ENCODE data around the gene BTN3A1.

BTN3A1 gene

DNA sequence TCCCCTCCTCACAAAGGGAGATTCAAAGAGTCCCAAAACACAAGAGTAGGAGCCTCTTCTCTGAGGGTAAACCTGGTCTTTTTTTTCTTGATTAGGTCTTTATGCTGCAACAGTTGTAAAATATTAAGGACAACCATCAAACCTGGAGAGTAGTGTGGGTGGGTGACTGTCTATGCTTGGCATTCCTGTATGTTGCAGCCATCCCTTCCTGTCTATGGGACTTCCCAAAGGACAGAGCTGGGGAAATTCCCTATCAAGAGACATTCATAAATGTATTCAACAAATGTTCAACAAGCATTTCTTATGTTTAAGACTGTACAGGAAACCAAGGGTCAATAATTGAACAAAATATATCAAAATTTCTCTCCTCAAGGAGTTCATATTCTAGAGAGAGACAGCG is 13.6 kb upstream of the BTN3A1 start:
- no peak overlapping the region for H3K4me3 ChIP-seq (ENCODE audit: low read depth, low read length)
- TF ChIP-seq, protein P1, sequence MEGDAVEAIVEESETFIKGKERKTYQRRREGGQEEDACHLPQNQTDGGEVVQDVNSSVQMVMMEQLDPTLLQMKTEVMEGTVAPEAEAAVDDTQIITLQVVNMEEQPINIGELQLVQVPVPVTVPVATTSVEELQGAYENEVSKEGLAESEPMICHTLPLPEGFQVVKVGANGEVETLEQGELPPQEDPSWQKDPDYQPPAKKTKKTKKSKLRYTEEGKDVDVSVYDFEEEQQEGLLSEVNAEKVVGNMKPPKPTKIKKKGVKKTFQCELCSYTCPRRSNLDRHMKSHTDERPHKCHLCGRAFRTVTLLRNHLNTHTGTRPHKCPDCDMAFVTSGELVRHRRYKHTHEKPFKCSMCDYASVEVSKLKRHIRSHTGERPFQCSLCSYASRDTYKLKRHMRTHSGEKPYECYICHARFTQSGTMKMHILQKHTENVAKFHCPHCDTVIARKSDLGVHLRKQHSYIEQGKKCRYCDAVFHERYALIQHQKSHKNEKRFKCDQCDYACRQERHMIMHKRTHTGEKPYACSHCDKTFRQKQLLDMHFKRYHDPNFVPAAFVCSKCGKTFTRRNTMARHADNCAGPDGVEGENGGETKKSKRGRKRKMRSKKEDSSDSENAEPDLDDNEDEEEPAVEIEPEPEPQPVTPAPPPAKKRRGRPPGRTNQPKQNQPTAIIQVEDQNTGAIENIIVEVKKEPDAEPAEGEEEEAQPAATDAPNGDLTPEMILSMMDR (IDR thresholded peaks at IDR 0.05; ENCODE audit: borderline replicate concordance, insufficient read depth, low read depth, low read length): no peak

DNA sequence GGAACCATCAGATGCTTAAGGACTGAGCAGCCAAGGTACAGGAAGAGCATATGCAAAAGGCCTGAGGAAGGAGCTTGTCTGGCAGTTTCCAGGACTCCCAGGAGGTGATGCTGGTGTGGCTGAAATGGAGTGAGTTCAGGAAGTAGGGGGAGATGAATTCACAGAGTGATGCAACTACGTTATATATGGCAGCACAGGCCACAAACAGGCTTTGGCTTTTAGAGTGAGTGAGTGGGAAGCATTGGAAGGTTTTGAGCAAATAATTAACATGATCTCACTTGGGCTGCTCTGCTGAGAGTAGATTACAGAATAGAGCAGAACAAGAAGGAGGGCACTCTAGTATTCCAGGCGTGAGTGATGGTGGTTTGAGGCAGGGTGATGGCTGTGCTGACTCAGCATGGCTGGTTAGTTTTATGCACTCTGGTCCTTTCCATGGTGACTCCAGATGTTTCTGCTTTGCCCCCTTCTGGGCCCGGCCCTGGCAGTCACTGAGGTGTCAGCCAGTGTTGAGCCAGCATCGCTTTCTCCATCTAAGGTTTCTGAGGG is 12.7 kb upstream of the BTN3A1 start:
- TF ChIP-seq, protein P1 (IDR thresholded peaks at IDR 0.05; ENCODE audit: borderline replicate concordance, insufficient read depth, low read depth, low read length): no peak
- H3K4me3 ChIP-seq (ENCODE audit: low read depth, low read length): no peak overlapping the region

DNA sequence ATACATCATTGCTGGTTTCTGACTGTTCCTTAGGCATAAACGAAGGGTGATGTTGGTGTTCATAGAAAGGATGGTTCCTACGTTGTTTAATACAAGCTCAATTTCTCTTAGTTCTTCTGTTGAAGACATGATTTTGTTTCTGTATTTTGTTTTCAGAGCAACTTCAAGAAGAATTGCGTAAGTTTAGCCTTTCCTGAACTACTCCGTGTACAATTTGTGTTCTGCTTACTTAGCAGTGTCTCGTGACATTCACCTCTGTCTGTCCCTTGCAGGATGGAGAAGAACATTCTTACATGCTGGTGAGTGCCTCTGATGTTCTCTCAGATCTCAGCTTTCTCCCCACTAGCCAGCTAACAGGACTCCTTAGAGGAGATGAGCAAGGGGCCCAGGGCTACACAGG is 11.5 kb upstream of the BTN3A1 start:
- H3K4me3 ChIP-seq (ENCODE audit: low read depth, low read length): no peak overlapping the region
- TF ChIP-seq, protein P1 (IDR thresholded peaks at IDR 0.05; ENCODE audit: borderline replicate concordance, insufficient read depth, low read depth, low read length): no peak

DNA sequence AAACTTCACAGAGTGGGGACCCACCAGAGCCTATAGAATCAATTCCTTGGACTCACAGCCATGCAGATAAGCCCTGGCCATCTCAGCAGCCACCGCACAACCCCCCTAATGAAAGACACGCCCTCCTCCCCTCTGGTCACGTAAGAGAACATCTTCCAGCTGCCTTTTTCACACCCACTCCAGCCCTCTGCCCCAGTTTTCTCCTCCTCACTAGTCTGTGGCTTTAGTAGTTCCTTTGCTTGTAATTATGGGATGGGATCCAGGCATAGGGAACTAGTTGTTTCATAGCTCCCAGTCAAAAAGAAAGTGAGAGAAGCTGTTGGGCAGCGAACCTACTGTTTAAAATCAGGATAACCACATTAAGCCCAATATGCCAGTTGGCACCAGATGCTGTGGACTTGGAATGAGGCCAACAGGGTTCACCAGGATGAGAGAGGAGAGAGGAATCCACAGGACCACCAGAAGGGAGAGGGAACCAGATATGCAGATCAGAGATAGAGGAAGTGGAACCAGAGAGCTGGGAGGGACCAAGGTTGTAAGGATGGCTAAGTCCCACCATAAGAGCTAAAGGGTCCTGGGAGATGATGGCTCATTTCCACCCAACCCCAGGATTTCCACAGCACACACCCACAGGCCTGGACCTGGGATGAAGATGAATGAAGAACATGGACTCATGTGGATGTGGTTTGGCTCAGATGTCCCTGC is 9.0 kb upstream of the BTN3A1 start:
- TF ChIP-seq, protein P1 (IDR thresholded peaks at IDR 0.05; ENCODE audit: borderline replicate concordance, insufficient read depth, low read depth, low read length): no peak
- H3K4me3 ChIP-seq (ENCODE audit: low read depth, low read length): no peak overlapping the region

DNA sequence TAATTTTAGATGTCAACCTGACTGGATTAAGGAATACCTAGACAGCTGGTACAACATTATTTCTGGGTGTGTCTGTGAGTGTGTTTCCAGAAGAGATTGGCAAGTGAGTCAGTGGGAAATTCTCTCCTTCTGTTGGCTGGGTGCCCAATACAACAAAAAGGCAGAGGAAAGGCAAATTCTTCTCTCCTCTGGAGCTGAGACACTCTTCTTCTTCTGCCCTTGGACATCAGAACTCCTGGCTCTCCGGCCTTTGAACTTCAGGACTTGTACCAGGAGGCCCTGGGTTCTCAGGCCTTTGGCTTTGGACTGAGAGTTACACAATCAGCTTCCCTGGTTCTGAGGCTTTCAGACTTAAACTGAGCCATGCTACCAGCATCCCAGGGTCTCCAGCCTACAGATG is 7.8 kb upstream of the BTN3A1 start:
- H3K4me3 ChIP-seq (ENCODE audit: low read depth, low read length): no peak overlapping the region
- TF ChIP-seq, protein P1 (IDR thresholded peaks at IDR 0.05; ENCODE audit: borderline replicate concordance, insufficient read depth, low read depth, low read length): no peak

DNA sequence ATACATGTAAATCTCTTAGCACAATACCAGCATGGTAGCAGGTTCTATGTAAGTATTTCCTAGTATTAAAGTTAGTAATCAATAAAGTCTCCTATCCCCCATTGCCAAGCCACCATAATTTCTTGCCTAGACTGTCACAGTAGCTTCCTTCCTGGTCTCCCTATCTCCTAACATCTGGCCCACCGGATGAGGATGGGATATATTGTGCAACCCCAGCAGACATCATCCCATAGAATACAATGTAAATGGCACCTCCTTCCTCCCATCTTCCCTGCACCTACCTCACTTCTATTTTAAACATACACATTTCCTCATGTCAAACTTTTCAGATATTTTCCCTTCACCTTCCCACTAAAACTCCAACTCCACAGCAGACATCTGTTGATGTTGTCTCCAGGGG is 3.5 kb upstream of the BTN3A1 start:
- H3K4me3 ChIP-seq (ENCODE audit: low read depth, low read length): no peak overlapping the region
- TF ChIP-seq, protein P1 (IDR thresholded peaks at IDR 0.05; ENCODE audit: borderline replicate concordance, insufficient read depth, low read depth, low read length): no peak

DNA sequence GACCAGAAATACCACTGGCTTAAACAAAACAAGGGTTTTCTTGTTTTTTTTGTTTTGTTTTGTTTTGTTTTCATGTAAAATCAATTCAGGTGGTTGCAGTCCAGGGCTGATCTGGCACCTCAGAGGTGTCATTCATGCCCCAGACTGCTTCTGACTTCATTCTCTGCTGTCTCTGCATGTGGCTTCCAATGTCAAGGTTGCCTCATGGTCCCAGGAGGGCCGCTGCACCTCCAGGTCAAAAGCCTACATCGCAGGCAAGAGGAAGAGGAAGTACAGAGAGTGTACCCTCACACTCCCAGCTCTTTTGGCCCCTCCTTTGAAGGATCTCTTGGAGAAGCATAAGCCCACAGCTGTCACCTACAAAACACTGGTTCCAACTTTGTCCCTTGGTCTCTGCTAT is 1.4 kb upstream of the BTN3A1 start:
- H3K4me3 ChIP-seq (ENCODE audit: low read depth, low read length): no peak overlapping the region
- TF ChIP-seq, protein P1 (IDR thresholded peaks at IDR 0.05; ENCODE audit: borderline replicate concordance, insufficient read depth, low read depth, low read length): no peak
